Stimulated activated naive CD4-positive, alpha-beta T cell treated with Interleukin-2 at 50 U/mL for 16 hours (primary cell): Measurements from ENCODE around the gene TBC1D3C.
"Not testable (repeated sequence)": the region's sequence is repeated elsewhere in the genome, so short reads cannot be mapped to it uniquely, and the experiment has no call there.

Source experiments
- DNase-seq: peaks from one replicate; lab custom pipeline; 2025; lab: John Stamatoyannopoulos, UW

TBC1D3C gene

GRCh38 chr17:38068534-38068933 lies at the start of gene TBC1D3C:
TSS of gene TBC1D3C (minus strand) at chr17:38068634. CDS start at chr17:38067066, 1,568 bp downstream.
- DNase-seq, result not testable (repeated sequence)

GRCh38 chr17:38099262-38099661 lies 30.8 kb upstream of the TBC1D3C start:
- not testable (repeated sequence) for DNase-seq

GRCh38 chr17:38094059-38094694 lies 25.7 kb upstream of the TBC1D3C start:
- DNase-seq, result not testable (repeated sequence)

GRCh38 chr17:38088120-38088519 lies 19.7 kb upstream of the TBC1D3C start:
- not testable (repeated sequence) for DNase-seq

- DNase-seq, result not testable (repeated sequence)
Observed at GRCh38 chr17:38087344-38087743, 18.9 kb upstream of the TBC1D3C start.
